ENCODE results near the gene FBN1. TPM values are rescaled to one million over a fixed set of nuclear protein-coding genes. Genes with fewer than 3 reads are reported as not detected.

Gene FBN1
- total and polyA plus RNA-seq, 8 donors: 4.7 to 384 (median 42.6) TPM

GRCh38 chr15:48395521-48396011 lies 249.9 kb downstream of the FBN1 start:
- 60 to 88% (median 75%) methylated on average over 5 of the region's 5 CpGs for whole genome bisulfite sequencing, 5 donors

GRCh38 chr15:48394970-48395369 lies 250.5 kb downstream of the FBN1 start:
- Histone ChIP-seq H3K9me3 (no peaks in the 10 kb centered on the region), H3K4me3 (no peak overlapping the region), H3K27me3 (no peaks in the 10 kb centered on the region), H3K27ac (peak overlapping the region; percentile 50 to 69 (median 66)), H3K36me3 (no peaks in the 10 kb centered on the region), H3K4me1 (peaks cover 11 to 50% (median 27%) of the 10 kb centered on the region in 4 donors)
- TF ChIP-seq POLR2A (IDR thresholded peaks at IDR 0.05) (no peak), POLR2AphosphoS5 (IDR thresholded peaks at IDR 0.05) (no peak)
- DNase-seq: no peak
- intact Hi-C loops (cut with DNase I; ENCODE audit: low total_unique reads): no loop called here
- WGBS, 5 donors: 78 to 95% (median 87%) methylated on average over 4 of the region's 4 CpGs

More at GRCh38 chr15:48395521-48396011, 249.9 kb downstream of the FBN1 start:
- DNase-seq: peak in 1 of 2 donors; percentile 66
- H3K4me1 ChIP-seq: peaks cover 11 to 50% (median 27%) of the 10 kb centered on the region in 4 donors
- intact Hi-C loops (cut with DNase I; ENCODE audit: low total_unique reads): no loop called here
- H3K9me3 ChIP-seq: no peaks in the 10 kb centered on the region
- peak overlapping the region in 3 of 5 donors; percentile 3 to 69 (median 66) for H3K27ac ChIP-seq
- TF ChIP-seq EP300 (IDR thresholded peaks at IDR 0.05) (no peak), POLR2AphosphoS5 (IDR thresholded peaks at IDR 0.05) (no peak), POLR2A (IDR thresholded peaks at IDR 0.05) (no peak)
- TF ChIP-seq, protein P1, sequence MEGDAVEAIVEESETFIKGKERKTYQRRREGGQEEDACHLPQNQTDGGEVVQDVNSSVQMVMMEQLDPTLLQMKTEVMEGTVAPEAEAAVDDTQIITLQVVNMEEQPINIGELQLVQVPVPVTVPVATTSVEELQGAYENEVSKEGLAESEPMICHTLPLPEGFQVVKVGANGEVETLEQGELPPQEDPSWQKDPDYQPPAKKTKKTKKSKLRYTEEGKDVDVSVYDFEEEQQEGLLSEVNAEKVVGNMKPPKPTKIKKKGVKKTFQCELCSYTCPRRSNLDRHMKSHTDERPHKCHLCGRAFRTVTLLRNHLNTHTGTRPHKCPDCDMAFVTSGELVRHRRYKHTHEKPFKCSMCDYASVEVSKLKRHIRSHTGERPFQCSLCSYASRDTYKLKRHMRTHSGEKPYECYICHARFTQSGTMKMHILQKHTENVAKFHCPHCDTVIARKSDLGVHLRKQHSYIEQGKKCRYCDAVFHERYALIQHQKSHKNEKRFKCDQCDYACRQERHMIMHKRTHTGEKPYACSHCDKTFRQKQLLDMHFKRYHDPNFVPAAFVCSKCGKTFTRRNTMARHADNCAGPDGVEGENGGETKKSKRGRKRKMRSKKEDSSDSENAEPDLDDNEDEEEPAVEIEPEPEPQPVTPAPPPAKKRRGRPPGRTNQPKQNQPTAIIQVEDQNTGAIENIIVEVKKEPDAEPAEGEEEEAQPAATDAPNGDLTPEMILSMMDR (IDR thresholded peaks at IDR 0.05): no peak
- no peak overlapping the region for H3K4me3 ChIP-seq
- no peaks in the 10 kb centered on the region for H3K27me3 ChIP-seq
- no peaks in the 10 kb centered on the region for H3K36me3 ChIP-seq

GRCh38 chr15:48393645-48394506 lies 251.6 kb downstream of the FBN1 start:
- DNase-seq: peak; percentile 76 to 83
- peak in 1 of 3 donors; percentile 43 for TF ChIP-seq POLR2AphosphoS5 (IDR thresholded peaks at IDR 0.05)
- no peak for TF ChIP-seq EP300 (IDR thresholded peaks at IDR 0.05)
- peaks cover 11 to 52% (median 27%) of the 10 kb centered on the region in 4 donors for H3K4me1 ChIP-seq
- peak overlapping the region; percentile 50 to 69 (median 66) for H3K27ac ChIP-seq
- intact Hi-C loops (cut with DNase I; ENCODE audit: low total_unique reads): no loop called here
- WGBS, 5 donors: 33 to 52% (median 44%) methylated on average over 15 of the region's 15 CpGs
- H3K9me3 ChIP-seq: no peaks in the 10 kb centered on the region
- no peaks in the 10 kb centered on the region for H3K27me3 ChIP-seq
- H3K36me3 ChIP-seq: no peaks in the 10 kb centered on the region
- H3K4me3 ChIP-seq: no peak overlapping the region

DNA sequence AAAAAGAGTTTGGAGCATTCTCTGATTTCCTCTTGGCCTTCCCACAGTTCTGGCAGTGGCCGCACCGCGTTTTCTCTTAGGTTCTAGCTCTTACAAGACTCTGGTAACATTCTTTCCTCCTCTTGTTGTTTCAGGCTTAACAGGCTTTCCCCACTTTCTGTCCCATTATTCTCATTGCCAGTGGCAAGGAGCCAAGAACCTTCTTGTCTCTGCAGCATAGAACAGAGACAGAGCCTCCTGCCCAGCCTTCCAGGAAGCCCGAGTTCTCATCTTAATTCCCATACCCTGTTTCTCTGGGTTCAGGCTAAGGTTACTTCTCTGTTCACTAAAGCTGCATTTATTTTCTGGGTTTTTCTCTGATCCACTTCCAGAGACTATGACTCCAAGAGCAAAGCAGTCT lies 253.2 kb downstream of the FBN1 start:
- no peaks in the 10 kb centered on the region for H3K36me3 ChIP-seq
- no peak overlapping the region for H3K4me3 ChIP-seq
- DNase-seq: peak in 1 of 2 donors; percentile 80
- intact Hi-C loops (cut with DNase I; ENCODE audit: low total_unique reads): no loop called here
- peaks cover 11 to 53% (median 29%) of the 10 kb centered on the region in 4 donors for H3K4me1 ChIP-seq
- peak overlapping the region in 3 of 5 donors; percentile 46 to 66 (median 52) for H3K27ac ChIP-seq
- H3K27me3 ChIP-seq: no peaks in the 10 kb centered on the region
- H3K9me3 ChIP-seq: no peaks in the 10 kb centered on the region
- WGBS, 5 donors: 35 to 50% (median 46%) methylated on average over 4 of the region's 4 CpGs
- TF ChIP-seq, protein P1 (IDR thresholded peaks at IDR 0.05): no peak
- no peak for TF ChIP-seq POLR2A (IDR thresholded peaks at IDR 0.05)
- no peak for TF ChIP-seq EP300 (IDR thresholded peaks at IDR 0.05)
- no peak for TF ChIP-seq POLR2AphosphoS5 (IDR thresholded peaks at IDR 0.05)

DNA sequence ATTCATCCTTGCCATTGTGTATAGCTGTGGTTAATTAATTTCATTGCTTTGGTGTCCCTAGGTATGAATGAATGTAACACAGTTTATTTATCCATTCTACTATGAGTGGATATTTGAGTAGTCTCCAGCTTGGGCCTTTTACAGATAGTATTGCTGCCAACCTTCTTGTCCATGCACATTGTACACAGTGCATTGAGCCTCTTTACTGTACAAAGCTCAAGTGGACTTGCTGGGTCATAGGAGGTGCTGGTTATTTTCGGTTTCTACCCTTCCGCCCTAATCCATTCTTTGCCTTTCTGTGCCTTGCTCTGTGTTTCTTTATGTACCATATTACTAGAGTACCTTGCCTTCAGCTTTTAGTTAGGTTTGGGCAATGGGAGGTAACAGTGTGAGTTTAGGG lies 253.6 kb downstream of the FBN1 start:
- WGBS, 5 donors: 55 to 90% (median 73%) methylated on average over 2 of the region's 2 CpGs
- H3K27me3 ChIP-seq: no peaks in the 10 kb centered on the region
- no peaks in the 10 kb centered on the region for H3K9me3 ChIP-seq
- H3K4me1 ChIP-seq: peaks cover 11 to 52% (median 29%) of the 10 kb centered on the region in 4 donors
- intact Hi-C loops (cut with DNase I; ENCODE audit: low total_unique reads): no loop called here
- H3K27ac ChIP-seq: peak overlapping the region in 3 of 5 donors; percentile 46 to 66 (median 52)
- H3K4me3 ChIP-seq: no peak overlapping the region
- no peak for DNase-seq
- H3K36me3 ChIP-seq: no peaks in the 10 kb centered on the region
- TF ChIP-seq EP300 (IDR thresholded peaks at IDR 0.05) (no peak), POLR2A (IDR thresholded peaks at IDR 0.05) (no peak), POLR2AphosphoS5 (IDR thresholded peaks at IDR 0.05) (no peak)
- TF ChIP-seq, protein P1 (IDR thresholded peaks at IDR 0.05): no peak
